HPDE6-E6E7 (cell line): ENCODE data around the gene POT1.
"Not testable (repeated sequence)": the region's sequence is repeated elsewhere in the genome, so short reads cannot be mapped to it uniquely, and the experiment has no call there.

Experiments
- DNase-seq: peaks from one replicate; pipeline ENCODE4 v3.0.0; 2011; ENCODE audit warnings: missing footprints; ENCODE audit errors: extremely low spot score

POT1 gene, protein sequence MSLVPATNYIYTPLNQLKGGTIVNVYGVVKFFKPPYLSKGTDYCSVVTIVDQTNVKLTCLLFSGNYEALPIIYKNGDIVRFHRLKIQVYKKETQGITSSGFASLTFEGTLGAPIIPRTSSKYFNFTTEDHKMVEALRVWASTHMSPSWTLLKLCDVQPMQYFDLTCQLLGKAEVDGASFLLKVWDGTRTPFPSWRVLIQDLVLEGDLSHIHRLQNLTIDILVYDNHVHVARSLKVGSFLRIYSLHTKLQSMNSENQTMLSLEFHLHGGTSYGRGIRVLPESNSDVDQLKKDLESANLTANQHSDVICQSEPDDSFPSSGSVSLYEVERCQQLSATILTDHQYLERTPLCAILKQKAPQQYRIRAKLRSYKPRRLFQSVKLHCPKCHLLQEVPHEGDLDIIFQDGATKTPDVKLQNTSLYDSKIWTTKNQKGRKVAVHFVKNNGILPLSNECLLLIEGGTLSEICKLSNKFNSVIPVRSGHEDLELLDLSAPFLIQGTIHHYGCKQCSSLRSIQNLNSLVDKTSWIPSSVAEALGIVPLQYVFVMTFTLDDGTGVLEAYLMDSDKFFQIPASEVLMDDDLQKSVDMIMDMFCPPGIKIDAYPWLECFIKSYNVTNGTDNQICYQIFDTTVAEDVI

DNA sequence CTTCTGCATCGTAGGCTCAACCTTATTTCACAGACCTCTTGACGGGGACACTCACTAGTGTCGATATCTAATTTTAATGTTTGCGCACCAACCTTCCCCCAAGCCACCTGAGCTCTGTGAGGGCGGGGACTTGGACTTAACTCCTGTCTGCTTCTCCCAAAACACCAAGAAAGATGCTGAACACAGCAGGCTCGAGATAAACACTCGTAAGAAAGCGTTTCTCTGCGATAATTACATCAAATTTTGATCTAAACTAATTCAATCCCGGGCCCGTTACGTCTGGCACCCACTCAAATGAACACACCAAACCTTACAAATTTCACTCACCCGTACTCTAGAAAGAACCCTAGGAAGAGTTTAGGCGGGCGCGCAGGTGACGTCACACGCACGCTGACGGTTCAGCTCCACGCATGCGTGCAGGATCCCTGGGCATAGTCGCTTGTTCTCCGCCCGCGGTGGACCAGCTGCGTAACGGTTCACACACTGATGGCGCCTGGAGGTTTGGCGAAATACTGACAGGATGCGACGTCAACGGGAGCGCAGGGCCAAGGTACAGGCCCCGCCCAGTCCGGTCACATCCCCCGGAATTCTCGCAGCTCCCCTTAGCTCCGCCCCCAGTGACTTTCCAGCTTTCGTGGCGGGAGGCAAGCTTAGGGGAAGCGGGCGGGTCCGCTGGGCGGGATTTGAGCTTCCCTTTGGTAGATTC, at the start of gene POT1:
Gene POT1 (minus strand): TSS at position 359 of the 706 bp plus-strand sequence. CDS start 32,652 bp downstream, outside the sequence.
- DNase-seq = peak; percentile 93

DNA sequence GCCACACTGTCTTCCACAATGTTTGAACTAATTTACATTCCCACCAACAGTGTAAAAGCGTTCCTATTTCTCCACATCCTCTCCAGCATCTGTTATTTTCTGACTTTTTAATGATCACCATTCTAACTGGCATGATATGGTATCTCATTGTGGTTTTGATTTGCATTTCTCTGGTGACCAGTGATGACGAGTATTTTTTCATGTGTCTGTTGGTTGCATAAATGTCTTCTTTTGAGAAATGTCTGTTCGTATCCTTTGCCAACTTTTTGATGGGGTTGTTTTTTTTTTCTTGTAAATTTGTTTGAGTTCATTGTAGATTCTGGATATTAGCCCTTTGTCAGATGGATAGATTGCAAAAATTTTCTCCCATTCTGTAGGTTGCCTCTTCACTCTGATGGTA, 45.5 kb upstream of the POT1 start:
- DNase-seq = not testable (repeated sequence)

GRCh38 chr7:124965553-124965952, 35.9 kb upstream of the POT1 start:
- no peak for DNase-seq

DNA sequence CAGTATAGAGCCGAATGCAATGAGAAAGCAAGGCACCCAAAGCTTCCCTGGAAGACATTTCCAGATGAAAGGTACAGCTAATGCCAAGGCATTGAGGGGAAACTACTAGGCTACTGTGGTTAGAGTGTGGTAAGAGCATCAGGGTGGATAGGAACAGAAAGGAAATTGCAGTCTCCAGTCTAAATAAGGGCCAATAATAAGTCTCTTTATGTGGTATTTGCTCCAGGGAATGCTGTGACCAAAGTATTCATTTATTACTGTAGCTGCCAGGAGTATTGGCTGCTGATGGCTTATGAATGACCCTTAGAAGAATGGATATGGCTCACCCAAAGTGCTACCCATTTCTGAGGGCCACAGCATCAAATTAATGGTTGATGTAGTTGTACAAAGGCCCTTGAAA, 30.1 kb upstream of the POT1 start:
- no peak for DNase-seq

DNA sequence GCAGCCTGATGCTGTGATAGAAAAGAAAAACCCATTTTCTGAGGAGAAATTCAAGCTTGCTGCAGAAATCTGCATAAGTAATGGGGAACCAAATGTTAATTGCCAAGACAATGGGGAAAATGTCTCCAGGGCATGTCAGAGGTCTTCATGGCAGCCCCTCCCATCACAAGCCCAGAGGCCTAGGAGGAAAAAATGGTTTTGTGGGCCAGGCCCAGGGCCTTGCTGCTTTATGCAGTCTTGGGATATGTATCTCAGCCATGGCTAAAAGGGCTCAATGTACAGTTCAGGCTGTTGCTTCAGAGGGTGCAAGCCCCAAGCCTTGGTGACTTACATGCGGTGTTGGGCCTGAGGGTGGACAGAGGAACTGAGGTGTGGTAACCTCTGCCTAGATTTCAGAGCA, 28.3 kb upstream of the POT1 start:
- not testable (repeated sequence) for DNase-seq

- DNase-seq = no peak
Measured at GRCh38 chr7:124956160-124956559, 26.5 kb upstream of the POT1 start.

GRCh38 chr7:124954790-124955189, 25.2 kb upstream of the POT1 start:
- DNase-seq = no peak

- no peak for DNase-seq
Measured at GRCh38 chr7:124945680-124946079, 16.1 kb upstream of the POT1 start.

- no peak for DNase-seq
Measured at GRCh38 chr7:124943472-124943871, 13.8 kb upstream of the POT1 start.

- DNase-seq = no peak
Measured at GRCh38 chr7:124942399-124942798, 12.8 kb upstream of the POT1 start.

DNA sequence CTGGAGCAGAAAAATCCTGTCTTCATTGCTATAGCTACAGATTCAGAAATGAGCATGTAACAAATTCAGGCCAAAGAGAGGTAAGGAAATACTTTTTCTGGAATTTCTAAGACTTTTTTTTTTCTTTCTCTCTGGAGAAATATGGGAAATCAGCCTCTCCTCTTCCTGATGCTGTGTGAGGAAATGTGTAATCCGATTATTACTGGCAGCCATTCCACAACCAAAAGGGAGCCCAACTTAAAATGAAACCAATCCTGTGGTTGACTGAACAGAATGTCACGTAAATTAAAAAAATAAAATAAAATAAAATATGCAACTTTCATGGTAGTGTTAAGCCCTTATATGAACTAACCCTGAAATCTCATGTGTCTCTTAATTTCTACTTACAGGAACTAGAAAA, 10.7 kb upstream of the POT1 start:
- no peak for DNase-seq

GRCh38 chr7:124938128-124938527, 8.5 kb upstream of the POT1 start:
- no peak for DNase-seq

GRCh38 chr7:124937076-124937475, 7.5 kb upstream of the POT1 start:
- no peak for DNase-seq

GRCh38 chr7:124934841-124935240, 5.2 kb upstream of the POT1 start:
- DNase-seq = no peak

DNA sequence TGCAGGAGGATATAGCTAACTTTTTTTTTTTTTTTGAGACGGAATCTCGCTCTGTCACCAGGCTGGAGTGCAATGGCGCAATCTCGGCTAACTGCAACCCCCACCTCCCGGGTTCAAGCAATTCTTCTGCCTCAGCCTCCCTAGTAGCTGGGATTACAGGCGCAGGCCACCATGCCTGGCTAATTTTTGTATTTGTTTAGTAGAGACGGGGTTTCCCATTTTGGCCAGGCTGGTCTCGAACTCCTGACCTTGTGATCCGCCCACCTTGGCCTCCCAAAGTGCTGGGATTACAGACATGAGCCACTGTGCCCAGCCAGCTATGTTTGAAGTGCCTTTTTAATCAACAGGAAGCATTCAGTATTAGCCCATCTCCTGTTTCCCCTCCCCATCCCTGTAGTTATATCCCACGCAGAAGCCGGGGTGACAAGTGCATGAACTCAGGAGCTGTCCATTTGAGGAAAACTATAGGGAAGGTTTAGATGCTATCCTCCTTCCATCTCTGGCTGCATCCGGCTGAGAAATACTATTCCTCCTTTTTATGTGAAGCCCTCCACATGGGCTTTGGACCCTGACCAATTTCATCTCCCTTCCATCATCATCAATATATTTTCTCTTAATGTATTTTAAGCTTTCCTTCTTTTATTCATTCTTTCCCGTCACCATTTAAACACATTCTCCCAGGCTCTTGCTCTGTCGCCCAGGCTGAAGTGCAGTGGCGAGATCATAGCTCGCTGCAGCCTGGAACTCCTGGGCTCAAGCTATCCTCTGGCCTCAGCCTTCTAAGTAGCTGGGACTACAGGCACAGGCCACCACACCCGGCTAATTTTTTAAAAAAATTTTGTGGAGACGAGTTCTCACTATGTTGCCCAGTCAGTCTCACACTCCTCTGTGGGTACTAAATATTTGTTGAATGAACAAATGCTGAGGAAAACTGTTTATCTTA, 1.3 kb upstream of the POT1 start:
- no peak for DNase-seq

GRCh38 chr7:124930173-124930623, 573 bp upstream of the POT1 start:
- no peak for DNase-seq

DNA sequence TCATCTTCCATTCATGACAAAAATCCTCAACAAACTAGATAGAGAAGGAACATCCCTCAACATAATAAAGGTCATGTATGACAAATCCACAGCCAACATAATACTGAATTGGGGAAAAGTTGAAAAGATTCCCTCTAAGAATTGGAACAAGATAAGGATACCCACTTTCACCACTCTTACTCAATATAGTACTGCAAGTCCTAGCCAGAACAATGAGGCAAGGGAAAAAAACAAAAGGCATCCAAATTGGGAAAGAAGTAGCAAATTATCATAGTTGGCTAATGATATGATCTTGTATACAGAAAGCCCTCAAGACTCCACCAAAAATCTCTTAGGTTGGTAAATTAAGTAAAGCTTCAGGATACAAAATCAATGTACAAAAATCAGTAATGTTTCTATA, 4.7 kb downstream of the POT1 start:
- DNase-seq = no peak

- DNase-seq = no peak
Measured at GRCh38 chr7:124922200-124922599, 7.4 kb downstream of the POT1 start.

- DNase-seq = no peak
Measured at GRCh38 chr7:124919841-124920240, 9.8 kb downstream of the POT1 start.

DNA sequence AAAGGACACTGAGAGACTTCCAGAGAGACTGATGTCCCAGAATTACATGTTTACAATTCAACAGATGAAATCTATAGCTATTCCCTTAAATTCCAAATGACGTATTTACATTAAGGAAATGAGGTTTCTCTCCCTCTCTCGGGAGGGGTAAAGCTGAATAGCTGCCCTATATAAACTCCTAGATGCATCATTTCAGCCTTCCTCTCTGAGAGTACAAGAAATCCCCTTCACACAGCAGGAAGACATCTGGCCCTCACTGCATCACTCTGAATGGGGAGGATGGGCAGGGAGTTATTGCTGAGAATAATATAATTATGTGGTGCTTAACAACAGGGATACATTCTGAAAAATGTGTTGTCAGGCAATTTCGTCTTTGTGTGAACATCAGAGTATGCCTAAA, 11.0 kb downstream of the POT1 start:
- DNase-seq = no peak

DNA sequence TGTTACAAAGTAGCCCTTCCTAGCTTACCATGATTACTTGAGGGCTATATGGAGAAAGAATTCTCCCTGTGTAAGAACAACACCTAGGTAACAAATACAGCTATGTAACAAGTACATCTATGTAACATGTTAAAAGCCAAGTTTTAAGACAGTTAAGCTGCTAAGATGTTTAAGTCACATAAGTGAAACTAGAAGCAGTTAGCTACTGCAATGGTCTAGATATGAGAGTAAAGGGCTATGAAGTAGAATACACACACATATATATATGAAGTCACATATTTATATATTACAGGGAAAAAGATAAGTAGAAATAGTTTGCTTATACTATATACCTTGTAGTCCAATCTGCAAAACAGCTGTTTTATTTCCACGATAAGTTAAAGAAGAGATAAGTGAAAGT, 14.4 kb downstream of the POT1 start:
- DNase-seq = no peak

DNA sequence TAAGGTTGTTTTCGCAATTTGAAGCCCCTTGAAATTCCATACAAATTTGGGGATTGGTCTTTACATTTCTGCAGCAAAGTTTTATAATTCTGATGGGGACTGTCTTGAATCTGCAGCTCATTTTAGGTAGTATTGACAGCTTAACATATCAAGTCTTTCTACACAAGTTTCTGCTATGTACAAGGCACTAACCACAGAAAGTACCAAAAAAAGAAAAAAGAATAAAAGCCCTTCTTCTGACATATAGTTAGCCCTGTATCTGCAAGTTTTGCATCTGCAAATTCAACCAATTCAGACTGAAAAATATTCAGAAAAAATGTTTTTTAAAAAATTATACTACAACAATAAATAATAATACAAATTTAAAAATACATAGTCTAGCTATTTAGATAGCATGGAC, 15.3 kb downstream of the POT1 start:
- no peak for DNase-seq
